GM12865 (cell line): ENCODE results near the gene KMT2B.

ENCODE experiments used
- DNase-seq: peaks from one replicate; pipeline ENCODE4 v3.0.0; 2010; ENCODE audit warnings: low read depth
- H3K4me3 ChIP-seq: 2 replicates; pipeline ENCODE4 v1.5.1; 2011; ENCODE audit warnings: mild to moderate bottlenecking, low read depth, low read length, control low read depth
- CTCF ChIP-seq: IDR thresholded peaks from 2 replicates; pipeline ENCODE4 v1.5.1; 2011; ENCODE audit warnings: low read length, control low read depth, low read depth, inconsistent platforms; ENCODE audit not compliant: insufficient read depth; ENCODE audit errors: missing control alignments

KMT2B gene

GRCh38 chr19:35751839-35752745, 34.3 kb downstream of the KMT2B start:
- TF ChIP-seq CTCF = no peak
- DNase-seq = no peak
- no peak overlapping the region for H3K4me3 ChIP-seq

- TF ChIP-seq CTCF = no peak
- no peak overlapping the region for H3K4me3 ChIP-seq
- no peak for DNase-seq
Observed at GRCh38 chr19:35752746-35753350, 35.0 kb downstream of the KMT2B start.

- no peak for DNase-seq
- H3K4me3 ChIP-seq = no peak overlapping the region
- no peak for TF ChIP-seq CTCF
Observed at GRCh38 chr19:35753634-35754369, 36.0 kb downstream of the KMT2B start.

GRCh38 chr19:35754370-35755130, 36.7 kb downstream of the KMT2B start:
- TF ChIP-seq CTCF = no peak
- no peak overlapping the region for H3K4me3 ChIP-seq
- no peak for DNase-seq

- TF ChIP-seq CTCF = no peak
- no peak for DNase-seq
- H3K4me3 ChIP-seq = no peak overlapping the region
Observed at GRCh38 chr19:35755131-35755549, 37.3 kb downstream of the KMT2B start.
